Measurements from ENCODE around the gene SSMEM1.
"Not testable (repeated sequence)": the region's sequence is repeated elsewhere in the genome, so short reads cannot be mapped to it uniquely, and the experiment has no call there.

Gene SSMEM1

DNA sequence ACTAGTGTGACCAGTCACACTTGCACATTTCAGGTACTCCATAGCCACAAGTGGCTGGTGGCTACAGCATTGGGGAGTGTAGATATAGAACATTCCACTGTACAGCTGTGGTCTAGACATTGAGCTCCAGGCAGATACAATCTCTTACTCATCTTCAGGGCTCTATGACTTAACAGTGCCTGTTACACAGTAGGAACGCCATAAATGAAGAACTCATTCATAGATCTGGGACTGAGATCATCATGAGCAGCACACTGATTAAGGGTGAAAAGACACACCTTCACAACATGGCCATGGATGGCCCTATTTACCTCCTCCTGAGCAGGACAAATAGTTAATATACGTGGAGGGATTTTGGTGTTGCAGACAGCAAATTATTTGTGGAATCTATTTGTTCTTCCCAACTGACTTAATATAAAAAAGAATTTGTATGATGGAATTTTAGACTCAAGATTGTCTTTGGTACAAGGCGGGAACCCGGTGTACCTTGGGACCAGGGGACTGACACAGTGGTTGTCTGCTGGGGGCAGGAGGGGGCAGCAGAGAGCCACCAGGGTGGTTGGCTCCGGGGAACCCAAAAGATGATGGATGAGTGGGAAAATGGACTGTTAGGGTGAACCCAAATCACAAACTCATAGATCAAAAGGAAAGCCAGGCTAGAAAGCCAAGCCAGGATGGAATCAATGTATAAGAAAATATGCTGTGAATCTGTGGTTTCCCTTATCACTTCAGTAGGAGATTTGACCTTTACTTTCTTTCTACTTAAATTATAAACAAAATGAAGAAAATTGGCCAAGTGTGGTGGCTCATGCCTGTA lies 34.7 kb downstream of the SSMEM1 start:
- H3K14ac ChIP-seq (ENCODE audit: low read length) = no peak overlapping the region
- H3K23ac ChIP-seq (ENCODE audit: low read length) = no peak overlapping the region
- H3K9ac ChIP-seq (ENCODE audit: low read length) = no peak overlapping the region
- H3K4me1 ChIP-seq (ENCODE audit: control insufficient read depth in 1 of 2, insufficient read depth in 2 of 2, low read length in 2 of 2) = peaks cover 0 to 2% of the 10 kb centered on the region in 2 experiments
- no peaks in the 10 kb centered on the region for H3K79me2 ChIP-seq (ENCODE audit: control insufficient read depth, insufficient read depth, low read length, poor library complexity)
- H3K4me3 ChIP-seq (ENCODE audit: low read depth, low read length) = no peak overlapping the region
- H3K27ac ChIP-seq (ENCODE audit: low read depth, low read length) = no peak overlapping the region
- no peak overlapping the region for H3K18ac ChIP-seq (ENCODE audit: low read length)
- H4K8ac ChIP-seq (ENCODE audit: low read depth, low read length) = peak overlapping the region; percentile 35
- no peak overlapping the region for H3K4me2 ChIP-seq (ENCODE audit: low read length)
- peak; percentile 90 to 94 for DNase-seq
- no peaks in the 10 kb centered on the region for H3K27me3 ChIP-seq (ENCODE audit: insufficient read depth, low read length)
- no peak overlapping the region for H3K4ac ChIP-seq (ENCODE audit: low read depth, low read length)
- WGBS (ENCODE audit: extremely low coverage, insufficient coverage, insufficient read length) = no CpG with 5 or more reads among the region's 5 CpGs
- no peak overlapping the region for H2BK5ac ChIP-seq (ENCODE audit: low read depth, low read length, poor library complexity)
- no peak overlapping the region for H4K12ac ChIP-seq (ENCODE audit: low read depth, low read length)
- no peaks in the 10 kb centered on the region for H3K79me1 ChIP-seq (ENCODE audit: low read length)
- no peak overlapping the region for H2BK12ac ChIP-seq (ENCODE audit: low read length)
- no peaks in the 10 kb centered on the region for H3K9me3 ChIP-seq (ENCODE audit: insufficient read depth, low read depth, low read length)
- H3K36me3 ChIP-seq (ENCODE audit: control insufficient read depth in 1 of 2, insufficient read depth in 2 of 2, low read length in 2 of 2) = no peaks in the 10 kb centered on the region
- H4K91ac ChIP-seq (ENCODE audit: low read depth, low read length) = peak overlapping the region; percentile 47
- H2AFZ ChIP-seq (ENCODE audit: insufficient read depth, low read length, poor library complexity) = no peak overlapping the region
- no peak overlapping the region for H2AK5ac ChIP-seq (ENCODE audit: low read length)
- H2BK120ac ChIP-seq (ENCODE audit: insufficient read depth, low read length, poor library complexity) = peak overlapping the region; percentile 24

DNA sequence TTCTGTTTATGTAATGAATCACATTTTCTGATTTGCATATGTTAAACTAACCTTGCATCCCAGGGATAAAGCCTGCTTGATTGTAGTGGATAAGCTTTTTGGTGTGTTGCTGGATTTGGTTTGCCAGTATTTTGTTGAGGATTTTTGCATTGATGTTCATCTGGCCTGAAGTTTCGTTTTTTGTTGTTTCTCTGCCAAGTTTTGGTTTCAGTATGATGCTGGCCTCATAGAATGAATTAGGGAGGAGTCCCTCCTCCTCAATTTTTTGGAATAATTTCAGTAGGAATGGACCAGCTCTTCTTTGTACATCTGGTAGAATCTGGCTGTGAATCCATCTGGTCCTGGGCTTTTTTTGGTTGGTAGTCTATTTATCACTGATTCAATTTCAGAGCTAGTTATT lies 35.8 kb downstream of the SSMEM1 start:
- H2AK5ac ChIP-seq (ENCODE audit: low read length); H3K36me3 ChIP-seq (ENCODE audit: control insufficient read depth in 1 of 2, insufficient read depth in 2 of 2, low read length in 2 of 2); H4K91ac ChIP-seq (ENCODE audit: low read depth, low read length); DNase-seq; H3K4ac ChIP-seq (ENCODE audit: low read depth, low read length); H4K12ac ChIP-seq (ENCODE audit: low read depth, low read length); H3K18ac ChIP-seq (ENCODE audit: low read length); H3K14ac ChIP-seq (ENCODE audit: low read length); H3K79me1 ChIP-seq (ENCODE audit: low read length); H2AFZ ChIP-seq (ENCODE audit: insufficient read depth, low read length, poor library complexity); H3K4me1 ChIP-seq (ENCODE audit: control insufficient read depth in 1 of 2, insufficient read depth in 2 of 2, low read length in 2 of 2); H4K8ac ChIP-seq (ENCODE audit: low read depth, low read length); H2BK12ac ChIP-seq (ENCODE audit: low read length); H3K4me2 ChIP-seq (ENCODE audit: low read length); H2BK120ac ChIP-seq (ENCODE audit: insufficient read depth, low read length, poor library complexity); H3K9me3 ChIP-seq (ENCODE audit: insufficient read depth, low read depth, low read length); H3K4me3 ChIP-seq (ENCODE audit: low read depth, low read length); H3K27me3 ChIP-seq (ENCODE audit: insufficient read depth, low read length); H3K9ac ChIP-seq (ENCODE audit: low read length); H2BK5ac ChIP-seq (ENCODE audit: low read depth, low read length, poor library complexity); H3K27ac ChIP-seq (ENCODE audit: low read depth, low read length); H3K23ac ChIP-seq (ENCODE audit: low read length); H3K79me2 ChIP-seq (ENCODE audit: control insufficient read depth, insufficient read depth, low read length, poor library complexity): not testable (repeated sequence)
- WGBS (ENCODE audit: extremely low coverage, insufficient coverage, insufficient read length) = no CpG with 5 or more reads among the region's 1 CpG

DNA sequence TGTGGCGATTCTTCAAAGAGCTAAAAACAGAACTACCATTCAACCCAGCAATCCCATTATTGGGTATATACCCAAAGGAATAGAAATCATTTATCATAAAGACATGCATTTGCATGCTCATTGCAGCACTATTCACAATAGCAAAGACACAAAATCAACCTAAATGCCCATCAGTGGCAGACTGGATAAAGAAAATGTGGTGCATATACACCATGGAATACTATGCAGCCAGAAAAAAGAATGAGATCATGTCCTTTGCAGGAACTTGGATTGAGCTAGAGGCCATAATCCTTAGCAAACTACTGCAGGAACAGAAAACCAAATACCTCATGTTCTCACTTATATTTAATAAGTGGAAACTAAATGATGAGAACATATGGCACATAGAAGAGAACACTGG lies 38.8 kb downstream of the SSMEM1 start:
- not testable (repeated sequence) for H3K27me3 ChIP-seq (ENCODE audit: insufficient read depth, low read length)

DNA sequence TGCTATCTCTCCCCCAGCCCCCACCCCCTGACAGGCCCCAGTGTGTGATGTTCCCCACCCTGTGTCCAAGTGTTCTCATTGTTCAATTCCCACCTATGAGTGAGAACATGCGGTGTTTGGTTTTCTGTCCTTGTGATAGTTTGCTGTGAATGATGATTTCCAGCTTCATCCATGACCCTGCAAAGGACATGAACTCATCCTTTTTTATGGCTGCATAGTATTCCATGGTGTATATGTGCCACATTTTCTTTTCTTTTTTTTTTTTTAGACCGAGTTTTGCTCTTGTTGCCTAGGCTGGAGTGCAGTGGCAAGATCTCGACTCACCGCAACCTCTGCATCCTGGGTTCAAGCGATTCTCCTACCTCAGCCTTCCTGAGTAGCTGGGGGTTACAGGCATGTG lies 41.2 kb downstream of the SSMEM1 start:
- H3K27me3 ChIP-seq (ENCODE audit: insufficient read depth, low read length); H4K12ac ChIP-seq (ENCODE audit: low read depth, low read length); H2AK5ac ChIP-seq (ENCODE audit: low read length); DNase-seq; H4K91ac ChIP-seq (ENCODE audit: low read depth, low read length); H3K18ac ChIP-seq (ENCODE audit: low read length); H3K4me2 ChIP-seq (ENCODE audit: low read length); H3K27ac ChIP-seq (ENCODE audit: low read depth, low read length); H3K4me1 ChIP-seq (ENCODE audit: control insufficient read depth in 1 of 2, insufficient read depth in 2 of 2, low read length in 2 of 2); H3K4me3 ChIP-seq (ENCODE audit: low read depth, low read length); H3K9me3 ChIP-seq (ENCODE audit: insufficient read depth, low read depth, low read length); H3K79me1 ChIP-seq (ENCODE audit: low read length); H3K79me2 ChIP-seq (ENCODE audit: control insufficient read depth, insufficient read depth, low read length, poor library complexity); H2BK12ac ChIP-seq (ENCODE audit: low read length); H3K23ac ChIP-seq (ENCODE audit: low read length); H3K36me3 ChIP-seq (ENCODE audit: control insufficient read depth in 1 of 2, insufficient read depth in 2 of 2, low read length in 2 of 2); H4K8ac ChIP-seq (ENCODE audit: low read depth, low read length); H2BK120ac ChIP-seq (ENCODE audit: insufficient read depth, low read length, poor library complexity); H2AFZ ChIP-seq (ENCODE audit: insufficient read depth, low read length, poor library complexity); H3K9ac ChIP-seq (ENCODE audit: low read length); H2BK5ac ChIP-seq (ENCODE audit: low read depth, low read length, poor library complexity); H3K4ac ChIP-seq (ENCODE audit: low read depth, low read length); H3K14ac ChIP-seq (ENCODE audit: low read length): not testable (repeated sequence)
- no CpG with 5 or more reads among the region's 5 CpGs for WGBS (ENCODE audit: extremely low coverage, insufficient coverage, insufficient read length)

More for the DNA sequence above, 38.8 kb downstream of the SSMEM1 start:
- H4K8ac ChIP-seq (ENCODE audit: low read depth, low read length); H3K18ac ChIP-seq (ENCODE audit: low read length); H3K23ac ChIP-seq (ENCODE audit: low read length); H3K4me1 ChIP-seq (ENCODE audit: control insufficient read depth in 1 of 2, insufficient read depth in 2 of 2, low read length in 2 of 2); H3K27ac ChIP-seq (ENCODE audit: low read depth, low read length); H3K36me3 ChIP-seq (ENCODE audit: control insufficient read depth in 1 of 2, insufficient read depth in 2 of 2, low read length in 2 of 2); H3K9ac ChIP-seq (ENCODE audit: low read length); H3K9me3 ChIP-seq (ENCODE audit: insufficient read depth, low read depth, low read length); H3K4me2 ChIP-seq (ENCODE audit: low read length); H2AK5ac ChIP-seq (ENCODE audit: low read length); H3K4ac ChIP-seq (ENCODE audit: low read depth, low read length); H2AFZ ChIP-seq (ENCODE audit: insufficient read depth, low read length, poor library complexity); H2BK12ac ChIP-seq (ENCODE audit: low read length); H3K79me2 ChIP-seq (ENCODE audit: control insufficient read depth, insufficient read depth, low read length, poor library complexity); DNase-seq; H4K12ac ChIP-seq (ENCODE audit: low read depth, low read length); H3K14ac ChIP-seq (ENCODE audit: low read length); H3K4me3 ChIP-seq (ENCODE audit: low read depth, low read length); H2BK5ac ChIP-seq (ENCODE audit: low read depth, low read length, poor library complexity); H3K79me1 ChIP-seq (ENCODE audit: low read length); H4K91ac ChIP-seq (ENCODE audit: low read depth, low read length); H2BK120ac ChIP-seq (ENCODE audit: insufficient read depth, low read length, poor library complexity): not testable (repeated sequence)
- no CpG with 5 or more reads among the region's 1 CpG for WGBS (ENCODE audit: extremely low coverage, insufficient coverage, insufficient read length)

All from trophoblast cell (in vitro differentiated cells and primary cell).